GM19351 (cell line): ENCODE results near the gene COMMD9.
"Not testable (repeated sequence)": the region's sequence is repeated elsewhere in the genome, so short reads cannot be mapped to it uniquely, and the experiment has no call there.

ENCODE experiments used
- ATAC-seq: cut with Tn5 transposase; IDR thresholded peaks from one replicate; pipeline ENCODE4 v1.9.1; 2021; ENCODE audit warnings: mild to moderate bottlenecking, moderate library complexity; ENCODE audit not compliant: unreplicated experiment

The COMMD9 gene

DNA sequence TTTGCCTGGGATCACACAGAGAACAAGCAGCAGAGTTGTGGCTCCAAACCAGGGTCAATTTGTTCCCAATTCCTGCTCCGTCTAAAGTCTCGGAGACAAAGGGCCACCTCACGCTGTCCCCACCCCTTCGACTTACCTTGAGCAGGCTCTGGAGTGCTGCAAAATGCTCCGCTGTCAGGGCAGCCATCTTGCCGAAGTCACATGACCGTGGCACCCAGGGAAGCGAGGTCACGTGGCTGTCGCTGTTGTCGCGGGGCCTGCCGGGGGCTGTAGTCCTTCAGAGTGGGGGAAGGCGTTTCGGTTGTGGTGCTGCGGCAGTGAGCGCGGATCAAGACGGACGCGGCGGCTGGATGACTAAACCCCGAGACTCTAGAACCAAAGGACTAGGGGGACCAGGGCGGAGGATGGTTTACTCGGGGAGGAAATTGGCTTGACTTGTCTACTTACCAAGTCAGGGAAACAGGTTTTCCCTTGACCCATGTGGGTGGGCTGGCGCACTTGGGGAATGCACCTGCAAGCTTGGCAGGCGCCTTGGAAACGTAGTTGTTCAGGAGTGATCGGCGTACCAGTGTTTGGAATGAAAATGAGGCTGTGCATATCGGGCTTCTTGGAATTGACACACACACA lies at the start of gene COMMD9:
COMMD9 (minus strand) TSS at position 199 of the 627 bp plus-strand sequence; CDS start at position 187, 12 bp downstream.
- peak; percentile 98 for ATAC-seq

DNA sequence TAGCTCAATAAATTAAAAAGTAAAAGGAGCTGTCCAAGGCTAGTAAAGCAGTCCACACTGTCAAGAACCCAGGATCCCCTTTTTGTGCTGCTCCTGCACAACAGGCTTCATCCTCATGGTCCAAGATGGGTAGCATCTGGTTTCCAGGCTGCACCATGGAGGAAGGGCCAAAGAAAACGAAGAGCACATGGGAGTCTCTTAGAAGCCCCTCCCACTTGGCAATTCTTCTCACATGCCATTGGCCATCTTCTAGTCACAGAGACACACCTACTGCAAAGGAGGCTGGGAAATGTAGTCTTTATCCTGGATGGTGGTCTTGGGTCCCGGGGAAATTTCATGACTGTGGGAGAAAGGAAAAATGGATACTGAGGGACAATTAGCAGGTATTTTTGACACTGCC lies 44.7 kb upstream of the COMMD9 start:
- ATAC-seq = peak; percentile 63

DNA sequence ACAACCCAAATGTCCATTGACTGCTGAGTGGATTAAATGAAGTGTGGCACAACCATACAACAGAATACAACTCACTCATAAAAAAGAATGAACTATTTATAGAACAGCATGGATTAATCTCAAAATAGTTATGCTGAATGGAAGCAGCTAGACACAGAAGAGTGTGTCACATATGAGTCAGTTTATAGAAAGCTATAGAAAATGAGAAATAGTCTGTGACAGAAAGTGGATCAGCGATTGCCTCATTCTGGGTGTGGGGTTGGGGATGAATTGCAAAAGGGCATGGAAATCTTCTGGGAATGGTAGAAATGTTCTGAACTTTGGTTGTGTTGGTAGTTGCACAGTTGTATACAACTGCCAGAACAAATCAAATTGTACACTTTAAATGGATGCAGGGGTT lies 44.2 kb upstream of the COMMD9 start:
- ATAC-seq = no peak

DNA sequence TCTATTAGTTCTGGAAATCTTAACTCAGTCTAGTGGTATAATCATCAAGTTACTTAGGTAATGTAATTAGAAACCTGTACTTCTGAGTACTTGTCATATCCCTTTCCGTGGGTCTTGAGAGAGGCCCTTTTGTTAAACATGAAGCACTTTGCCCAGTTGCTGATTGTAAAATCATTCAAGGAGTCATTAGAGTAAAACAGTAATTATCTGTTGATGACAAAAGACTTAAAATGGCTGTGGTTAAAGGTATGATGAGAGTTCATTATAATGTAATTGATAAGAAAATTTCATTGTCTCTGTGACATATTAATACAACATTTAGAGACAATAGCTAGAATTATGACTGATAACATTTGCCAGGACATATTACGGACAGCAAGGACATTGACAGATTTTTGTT lies 41.2 kb upstream of the COMMD9 start:
- ATAC-seq = no peak

DNA sequence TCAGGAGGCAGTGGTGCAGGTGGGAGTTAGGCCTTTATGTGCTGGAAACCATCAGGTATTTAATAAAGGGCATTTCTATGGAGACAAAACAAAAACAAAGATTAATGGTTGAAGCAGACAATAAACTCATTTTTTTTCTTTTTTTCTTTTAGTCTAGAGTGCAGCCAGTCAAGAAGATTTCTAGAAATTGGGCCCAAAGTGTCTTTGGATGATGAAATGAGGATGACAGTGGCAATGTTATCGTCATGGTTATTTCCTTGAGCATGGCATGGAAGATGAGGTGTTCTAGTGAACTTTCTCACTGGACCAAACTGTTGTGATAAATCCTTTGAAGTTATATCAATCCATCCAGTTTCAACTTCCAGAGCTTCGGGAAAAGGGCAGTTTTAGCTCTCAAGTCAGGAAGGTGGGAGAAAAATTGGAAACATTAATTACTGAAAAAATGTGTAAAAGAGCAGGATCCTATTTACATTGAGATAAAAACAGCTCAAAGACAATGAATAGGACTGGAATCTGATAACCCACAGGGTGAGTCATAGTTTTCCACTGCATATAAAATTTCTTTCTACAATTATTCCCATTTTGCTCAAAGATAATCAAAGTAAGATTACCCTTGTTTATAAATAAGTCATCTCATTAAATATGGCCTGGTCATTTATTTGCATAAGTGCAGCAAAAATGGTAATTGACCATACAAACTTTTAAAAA lies 39.9 kb upstream of the COMMD9 start:
- no peak for ATAC-seq

DNA sequence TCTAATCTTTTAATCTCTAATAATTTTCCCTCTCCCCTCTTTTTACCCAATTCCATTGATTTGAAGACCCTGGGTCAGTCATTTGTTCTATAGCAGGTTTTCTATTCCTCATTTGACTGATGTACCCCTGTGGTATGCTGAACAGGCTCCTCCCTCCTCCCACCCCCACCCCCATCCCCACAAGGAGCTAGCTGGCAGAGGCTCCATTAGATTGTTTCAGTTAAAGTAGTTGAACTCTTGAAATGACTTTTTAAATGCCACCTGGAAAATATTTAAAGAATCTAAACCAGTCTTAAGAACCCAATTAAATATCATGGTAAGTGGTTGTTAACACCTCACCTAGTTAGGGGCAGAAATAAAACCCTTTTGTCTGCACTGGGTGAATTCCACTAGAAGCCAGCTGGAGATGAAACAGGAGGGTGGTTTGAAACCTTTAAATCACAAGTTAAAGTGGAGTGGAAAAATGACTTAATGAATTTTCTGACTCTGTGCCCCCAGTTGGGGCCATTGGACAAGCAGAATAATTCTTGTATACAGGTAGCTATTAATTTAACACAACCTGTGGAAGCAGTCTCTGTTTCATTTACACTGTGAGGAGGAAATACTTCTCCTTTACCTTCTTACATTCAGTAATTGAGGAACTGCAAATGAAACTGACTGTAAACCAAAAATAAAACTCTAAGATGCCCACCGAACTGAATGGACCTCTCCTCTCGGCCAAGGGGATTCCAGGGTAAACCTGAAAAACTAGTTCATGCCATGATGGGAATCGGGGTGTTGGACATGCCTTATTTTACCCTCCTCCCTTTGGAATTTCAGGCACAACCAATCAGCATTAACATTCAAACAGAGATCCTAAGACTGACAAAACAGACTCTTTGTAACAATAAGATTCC lies 37.5 kb upstream of the COMMD9 start:
- peak; percentile 87 for ATAC-seq

DNA sequence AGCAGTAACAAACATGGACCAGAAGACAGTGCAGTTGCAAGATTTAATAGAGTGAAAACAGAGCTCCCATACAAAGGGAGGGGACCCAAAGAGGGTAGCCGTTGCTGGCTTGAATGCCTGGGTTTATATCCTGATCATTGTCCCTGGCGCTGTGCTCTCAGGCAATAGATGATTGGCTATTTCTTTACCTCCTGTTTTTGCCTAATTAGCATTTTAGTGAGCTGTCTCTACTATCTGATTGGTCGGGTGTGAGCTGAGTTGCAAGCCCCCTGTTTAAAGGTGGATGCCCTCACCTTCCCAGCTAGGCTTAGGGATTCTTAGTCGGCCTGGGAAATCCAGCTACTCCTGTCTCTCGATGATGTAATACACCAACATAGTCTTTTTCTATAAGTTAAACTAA lies 36.2 kb upstream of the COMMD9 start:
- ATAC-seq = not testable (repeated sequence)

DNA sequence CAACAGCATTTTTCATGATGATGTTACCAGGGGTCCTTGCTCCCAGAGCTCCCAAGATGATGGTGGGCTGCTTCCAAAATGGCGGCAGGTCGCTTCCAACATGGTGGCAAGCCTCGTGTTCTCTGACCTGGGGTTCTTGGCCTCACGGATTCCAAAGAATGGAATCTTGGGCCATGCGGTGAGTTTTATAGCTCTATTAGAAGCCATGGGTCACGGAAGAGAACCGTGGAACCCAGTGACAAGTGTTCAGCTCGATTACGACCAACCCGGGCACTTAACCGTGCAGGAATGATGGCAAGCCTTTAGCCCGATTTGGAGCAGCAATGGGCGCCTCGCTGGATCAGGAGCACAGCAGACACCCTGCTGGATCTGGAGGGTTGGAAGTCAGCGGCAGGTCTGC lies 35.7 kb upstream of the COMMD9 start:
- not testable (repeated sequence) for ATAC-seq

DNA sequence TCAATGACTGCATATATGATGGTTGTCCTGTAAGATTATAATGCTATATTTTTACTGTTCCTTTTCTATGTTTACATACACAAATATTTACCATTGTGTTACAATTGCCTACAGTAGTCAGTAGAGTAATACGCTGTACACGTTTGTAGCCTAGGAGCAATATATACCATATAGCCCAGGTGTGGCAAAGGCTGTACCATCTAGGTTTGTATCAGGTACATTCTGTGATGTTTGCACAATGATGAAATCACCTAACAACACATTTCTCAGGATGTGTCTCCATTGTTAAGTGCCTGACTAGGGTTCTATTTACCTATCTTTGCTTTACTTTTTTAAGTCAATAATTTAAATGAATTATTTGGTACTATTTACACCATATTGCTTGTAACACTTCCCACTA lies 28.8 kb upstream of the COMMD9 start:
- no peak for ATAC-seq

DNA sequence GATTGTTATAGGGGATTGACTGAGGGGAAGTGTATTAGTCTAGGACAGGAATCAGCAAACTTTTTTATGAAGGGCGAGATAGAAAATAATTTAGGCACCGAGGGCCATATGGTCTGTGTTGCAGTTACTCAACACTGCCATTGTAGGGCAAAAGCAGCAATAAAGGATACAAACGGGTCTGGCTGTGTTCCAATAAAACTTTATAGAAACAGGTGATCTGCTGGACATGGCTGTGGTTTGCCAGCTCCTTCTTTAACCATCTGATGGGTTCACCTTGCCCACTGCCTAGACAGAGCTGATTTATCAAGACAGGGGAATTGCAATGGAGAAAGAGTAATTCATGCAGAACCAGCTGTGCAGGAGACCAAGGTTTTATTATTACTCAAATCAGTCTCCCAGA lies 26.8 kb upstream of the COMMD9 start:
- ATAC-seq = no peak

DNA sequence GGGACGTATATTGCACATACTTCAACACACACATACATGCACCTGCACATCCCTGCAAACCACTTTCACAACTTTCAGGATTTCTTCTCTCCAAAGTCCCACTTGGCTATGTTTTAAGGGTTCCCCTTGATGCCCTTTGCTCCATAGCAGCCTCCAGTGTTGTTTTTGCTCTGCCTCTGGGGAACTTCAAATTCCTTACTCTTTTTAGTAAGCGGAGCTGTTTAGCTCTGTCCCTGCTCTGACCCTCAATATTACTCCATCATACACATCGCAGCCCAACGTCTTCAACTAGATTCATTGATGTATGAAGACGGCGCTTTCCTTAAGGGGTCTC lies 25.2 kb upstream of the COMMD9 start:
- ATAC-seq = no peak

DNA sequence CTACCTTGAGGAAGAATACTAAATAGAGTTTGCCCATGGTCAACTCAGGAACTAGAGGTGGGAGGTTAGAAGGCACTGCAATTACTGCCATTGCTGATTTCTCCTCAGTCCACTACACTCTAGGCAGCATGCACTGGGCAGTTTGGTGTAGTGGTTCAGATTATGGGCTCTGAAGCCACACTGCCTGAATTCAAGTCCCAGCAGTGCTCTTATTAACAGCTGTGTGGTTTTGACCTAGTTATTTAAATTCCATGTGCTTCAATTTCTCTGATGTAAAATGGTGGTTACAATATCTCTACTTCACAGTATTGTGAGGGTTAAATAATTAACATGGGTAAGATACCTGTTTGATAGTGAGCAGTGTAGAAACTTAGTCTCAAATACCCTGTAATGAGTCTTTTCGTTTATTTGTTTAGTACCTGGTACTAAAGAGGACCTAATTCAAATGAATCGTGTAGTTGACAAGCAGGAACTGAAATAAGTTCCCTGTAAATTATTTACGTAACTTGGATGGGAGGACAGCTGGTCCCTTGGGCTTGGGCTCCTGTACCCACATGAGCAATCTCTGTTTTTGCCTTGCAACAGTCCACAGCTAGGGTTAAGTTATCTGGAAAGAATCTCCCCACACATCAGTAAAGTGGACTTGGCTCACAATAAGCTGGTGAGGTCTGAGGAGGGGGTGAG lies 24.7 kb upstream of the COMMD9 start:
- ATAC-seq = no peak

DNA sequence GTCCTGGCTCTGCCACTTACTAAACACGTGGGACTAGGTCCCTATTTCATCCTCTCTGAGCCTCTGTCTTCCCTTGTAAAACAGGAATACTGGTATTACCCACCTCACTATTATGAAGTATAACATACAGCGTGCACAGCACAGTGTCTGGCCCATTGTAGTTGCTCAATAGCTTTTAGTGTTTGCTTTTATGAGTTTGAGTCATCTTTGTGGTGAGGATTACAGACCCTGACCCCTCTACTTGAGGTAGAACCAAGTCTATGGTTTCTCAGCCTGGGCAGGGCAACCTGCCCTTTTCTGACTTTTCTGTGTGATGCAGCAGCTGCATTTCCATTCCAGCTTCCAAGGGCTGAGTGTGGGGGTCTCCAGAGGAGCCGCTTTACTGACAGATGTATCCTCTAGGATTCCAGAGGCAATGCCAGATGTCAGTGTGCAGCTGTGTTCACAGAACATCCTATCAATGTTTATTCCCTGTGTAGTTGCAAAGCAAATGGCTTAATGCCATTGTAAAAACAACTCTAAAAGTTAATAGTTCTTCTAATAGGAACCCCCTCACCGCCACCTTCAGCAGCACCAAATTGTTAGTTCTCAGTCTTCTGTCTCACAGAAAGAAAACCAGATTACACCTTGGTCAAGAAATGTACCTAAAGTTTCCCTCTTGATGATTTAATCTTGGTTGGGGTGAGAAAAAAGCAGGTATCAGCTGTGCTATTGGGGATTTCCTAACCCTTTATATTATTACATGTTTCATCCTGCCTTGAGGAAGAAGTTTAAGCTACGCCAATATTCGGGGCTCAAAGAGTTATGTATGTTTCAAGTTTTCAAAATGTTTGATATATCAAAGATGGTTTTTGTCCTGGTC lies 23.6 kb upstream of the COMMD9 start:
- no peak for ATAC-seq

DNA sequence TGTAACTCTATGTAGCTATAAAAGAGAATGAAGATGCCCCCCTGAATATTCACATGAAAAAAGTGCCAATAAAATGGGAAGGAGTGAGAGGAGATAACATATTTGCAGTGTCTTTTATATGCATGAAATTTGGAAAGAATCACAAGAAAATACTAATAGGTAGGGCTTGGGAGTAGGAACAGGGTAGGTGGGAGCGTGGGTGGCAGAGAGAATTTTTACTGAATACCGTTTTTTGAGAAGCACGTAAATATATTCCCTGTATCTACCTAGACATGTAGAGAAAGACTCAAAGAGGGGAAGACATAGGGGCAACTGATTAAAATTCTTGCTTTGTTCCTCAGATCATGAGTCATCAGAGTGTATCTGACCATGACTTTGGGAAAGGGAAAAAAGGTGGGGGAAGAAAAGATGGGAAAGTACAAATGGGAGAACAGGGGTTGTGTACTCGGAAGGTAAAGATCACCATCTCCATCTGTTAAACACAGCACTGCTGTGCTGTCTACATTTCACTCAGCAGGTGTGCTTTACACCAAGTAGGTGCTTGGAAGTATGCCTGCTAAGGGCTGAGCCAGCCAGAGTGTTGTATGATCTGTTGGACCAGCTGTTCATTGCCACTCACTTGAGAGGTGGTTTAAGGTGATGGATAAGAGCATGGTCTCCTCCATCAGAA lies 22.8 kb upstream of the COMMD9 start:
- ATAC-seq = no peak

DNA sequence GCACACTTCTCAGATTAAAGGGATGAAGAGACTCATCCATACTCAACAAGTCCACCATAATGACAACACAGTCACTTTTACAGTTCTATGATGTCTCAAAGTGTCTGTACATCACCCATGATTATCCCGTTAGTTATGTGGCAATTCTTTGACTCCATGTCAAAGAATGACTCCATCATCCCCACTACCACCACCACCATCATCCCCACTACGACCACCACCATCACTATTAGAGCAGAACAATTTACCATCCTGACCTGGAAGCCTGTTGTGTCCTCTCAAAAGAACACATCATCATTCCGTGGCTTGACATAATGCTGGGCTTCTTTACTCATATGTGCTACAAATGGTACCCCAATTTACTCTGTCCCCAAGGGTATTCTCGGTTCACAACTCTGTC lies 20.6 kb upstream of the COMMD9 start:
- ATAC-seq = no peak

DNA sequence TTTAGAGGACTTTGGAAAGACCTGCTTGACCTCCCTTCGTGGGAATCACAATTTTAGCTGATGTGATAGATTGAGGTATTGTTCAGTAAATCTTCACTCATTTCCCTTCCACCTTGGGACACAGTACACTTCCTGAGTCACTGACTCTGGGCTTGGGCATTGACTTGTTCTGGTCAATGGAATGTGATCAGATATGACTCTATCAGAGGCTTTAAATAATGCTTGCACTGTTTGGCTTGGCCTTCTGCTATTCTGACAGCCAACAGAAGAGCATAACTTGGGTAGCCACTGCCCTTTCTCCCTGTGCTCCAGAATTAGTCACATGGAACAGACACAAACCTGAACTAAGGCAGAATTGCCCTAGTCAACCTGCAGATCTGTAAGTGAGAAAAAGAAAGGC lies 19.4 kb upstream of the COMMD9 start:
- no peak for ATAC-seq

DNA sequence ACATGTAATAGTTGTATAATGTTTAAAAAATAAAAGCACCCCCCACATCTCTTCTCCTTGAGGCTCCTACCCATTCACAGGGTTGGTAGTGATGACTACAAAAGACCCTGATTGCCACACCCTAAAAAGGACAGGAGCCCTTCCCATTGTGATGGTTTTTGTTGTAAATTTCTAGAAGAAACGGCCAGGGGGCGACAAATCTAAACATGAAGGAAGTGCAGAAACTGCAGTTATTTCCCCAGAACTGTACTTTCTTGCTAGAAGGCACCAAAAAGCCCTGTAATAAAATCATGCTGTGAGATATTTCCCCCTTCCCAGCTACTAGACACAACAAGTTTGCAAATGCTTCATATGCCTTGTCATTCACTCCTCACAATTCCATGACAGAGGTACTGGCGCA lies 17.7 kb upstream of the COMMD9 start:
- peak; percentile 67 for ATAC-seq

DNA sequence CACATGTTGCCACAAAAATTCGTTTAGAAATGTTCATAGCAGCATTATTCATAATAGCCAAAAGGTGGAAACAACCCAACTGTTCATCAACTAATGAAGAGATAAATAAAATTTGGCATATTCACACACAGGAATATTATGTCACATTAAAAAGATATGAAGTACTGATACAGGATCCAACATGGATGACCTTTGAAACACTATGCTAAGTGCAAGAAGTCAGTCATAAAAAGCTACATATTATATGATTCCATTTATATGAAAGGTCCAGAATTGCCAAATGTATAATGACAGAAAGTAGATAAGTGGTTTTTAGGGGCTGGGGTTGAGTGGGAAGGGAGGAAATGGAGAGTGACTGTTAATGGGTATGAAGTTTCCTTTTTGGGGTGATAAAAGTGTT lies 15.8 kb upstream of the COMMD9 start:
- no peak for ATAC-seq

DNA sequence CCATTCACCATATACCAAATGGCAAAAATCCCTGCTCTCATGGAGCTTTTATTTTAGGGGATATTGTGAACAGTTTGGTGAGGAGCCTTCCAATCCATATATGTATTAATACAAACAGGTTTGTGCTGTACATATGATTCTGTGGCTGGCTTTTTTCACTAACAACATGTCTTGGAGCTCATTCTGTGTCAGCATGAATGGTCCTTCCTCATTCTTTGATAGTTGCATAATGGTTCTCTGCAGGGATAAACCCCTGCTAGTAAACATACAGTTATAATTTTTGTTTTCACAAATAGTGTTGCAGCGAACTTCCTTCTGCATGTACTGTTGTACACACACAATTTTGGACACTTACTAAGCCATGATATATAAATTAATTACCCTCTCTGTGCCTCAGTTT lies 15.1 kb upstream of the COMMD9 start:
- ATAC-seq = no peak

DNA sequence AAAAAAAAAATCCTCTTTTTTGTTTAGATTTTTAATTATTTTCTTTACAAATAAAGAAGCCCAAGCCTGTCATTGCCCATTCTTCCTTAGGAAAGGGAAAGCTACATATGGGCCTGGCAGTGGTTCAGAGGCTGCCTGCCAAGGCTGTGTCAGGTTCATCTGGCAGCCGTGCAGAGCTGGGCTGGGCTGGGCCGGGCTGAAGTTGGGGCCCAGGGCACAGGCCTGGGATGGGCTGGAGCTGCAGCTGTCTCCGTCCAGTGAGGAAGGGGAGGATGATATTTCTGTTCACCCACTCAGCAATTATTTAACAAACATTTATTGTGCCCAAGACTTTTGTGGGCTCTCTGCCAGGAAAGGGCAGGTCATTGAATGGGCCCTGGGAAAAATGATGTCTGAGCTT lies 11.4 kb upstream of the COMMD9 start:
- no peak for ATAC-seq
